Measurements from ENCODE around the gene NFATC4. TPM values are rescaled to one million over a fixed set of nuclear protein-coding genes. Genes with fewer than 3 reads are reported as not detected.

The NFATC4 gene
- total RNA-seq, 1 experiment from 2014 or later = 60.7 TPM

DNA sequence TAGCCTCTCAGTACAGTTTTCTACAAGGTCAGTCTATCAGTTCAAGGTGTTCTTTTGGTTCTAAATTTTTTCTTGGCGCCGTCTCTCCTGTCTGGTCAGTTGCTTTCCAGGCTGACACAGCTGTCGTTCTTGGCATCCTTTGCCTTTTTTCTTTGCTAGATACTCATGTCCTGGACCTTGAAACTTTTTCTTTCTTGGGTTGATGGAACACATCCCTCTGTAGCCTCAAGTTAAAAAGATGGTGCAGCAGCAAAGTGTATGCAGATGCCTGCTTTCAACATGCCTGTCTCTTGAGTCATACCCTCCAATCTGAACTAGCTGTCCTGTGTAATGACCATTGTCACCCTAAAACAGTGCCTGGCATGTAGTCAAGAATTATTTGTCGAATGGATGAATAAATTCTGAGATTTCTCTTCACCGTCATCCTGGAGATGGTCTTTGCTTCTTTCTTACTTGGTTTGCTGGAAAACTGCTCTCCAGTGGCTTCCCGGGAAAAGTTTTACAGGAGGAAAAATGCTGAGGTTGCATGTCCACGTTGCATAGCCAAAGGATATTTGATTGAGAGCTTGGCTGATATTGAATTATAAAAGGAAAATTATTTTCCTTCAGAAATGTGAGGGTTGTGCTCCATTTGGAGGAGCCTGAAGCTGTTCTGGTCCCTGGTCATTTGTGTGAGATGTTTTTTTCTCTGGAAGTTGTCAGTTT, 35.5 kb downstream of the NFATC4 start (continued):
- no peak for TF ChIP-seq ZNF317 (CRISPR knock-in tag; IDR thresholded peaks at IDR 0.05; ENCODE audit: borderline replicate concordance, low read depth)
- TF ChIP-seq ATF1 (CRISPR knock-in tag; IDR thresholded peaks at IDR 0.05) = no peak
- TF ChIP-seq ZBTB21 (CRISPR knock-in tag; IDR thresholded peaks at IDR 0.05; ENCODE audit: borderline replicate concordance) = no peak
- TF ChIP-seq AR (CRISPR knock-in tag; IDR thresholded peaks at IDR 0.05) = no peak
- no peak for TF ChIP-seq ZBTB43 (CRISPR knock-in tag; IDR thresholded peaks at IDR 0.05)
- no peak for TF ChIP-seq SOX15 (CRISPR knock-in tag; IDR thresholded peaks at IDR 0.05)
- no peak for TF ChIP-seq STAT6 (CRISPR knock-in tag; conservative IDR thresholded peaks at IDR 0.05; ENCODE audit: low read depth)
- TF ChIP-seq ZNF396 (CRISPR knock-in tag; IDR thresholded peaks at IDR 0.05; ENCODE audit: borderline replicate concordance) = no peak
- no peak for TF ChIP-seq GRHL2 (CRISPR knock-in tag; IDR thresholded peaks at IDR 0.05; ENCODE audit: insufficient replicate concordance, severe bottlenecking)
- no peak for TF ChIP-seq TEAD4 (CRISPR knock-in tag; IDR thresholded peaks at IDR 0.05)
- TF ChIP-seq ZNF121 (CRISPR knock-in tag; IDR thresholded peaks at IDR 0.05) = no peak

GRCh38 chr14:24404814-24405213, 36.8 kb downstream of the NFATC4 start:
- Mint-ChIP-seq H3K27ac (no peak overlapping the region), H3K4me3 (no peak overlapping the region), H3K4me1 (peaks cover 30% of the 10 kb centered on the region), H3K36me3 (no peaks in the 10 kb centered on the region), H3K9me3 (no peaks in the 10 kb centered on the region), H3K27me3 (ENCODE audit: low read depth) (peaks cover 3% of the 10 kb centered on the region)
- ATAC-seq (no peak), DNase-seq (ENCODE audit: low spot score) (no peak)
- POLR2A ChIA-PET = no interaction called here
- CTCF ChIA-PET = interaction anchor here (1.2 to 1.8 kb wide), 4 partner anchors 27 to 73 kb away, joined by 4 to 14 read pairs (median 6); no protein-coding TSS in a partner anchor
- no peak for TF ChIP-seq CREM (CRISPR knock-in tag; IDR thresholded peaks at IDR 0.05)
- TF ChIP-seq SOX15 (CRISPR knock-in tag; IDR thresholded peaks at IDR 0.05) = no peak

- ChIA-PET POLR2A (interaction anchor here (0.5 to 1.3 kb wide), 3 partner anchors 25 to 37 kb away, joined by 3 read pairs; no protein-coding TSS in a partner anchor), CTCF (interaction anchor here (0.5 to 1.8 kb wide), 9 partner anchors 21 to 121 kb away, joined by 3 to 8 read pairs (median 4); partner anchors contain the start of genes CIDEB and KHNYN)
- H3K27me3 Mint-ChIP-seq (ENCODE audit: low read depth) = no peaks in the 10 kb centered on the region
- no peaks in the 10 kb centered on the region for H3K36me3 Mint-ChIP-seq
- ATAC-seq (no peak), DNase-seq (ENCODE audit: low spot score) (no peak)
- peaks cover 25% of the 10 kb centered on the region for H3K4me1 Mint-ChIP-seq
- H3K27ac Mint-ChIP-seq = no peak overlapping the region
- no peak overlapping the region for H3K4me3 Mint-ChIP-seq
- H3K9me3 Mint-ChIP-seq = no peaks in the 10 kb centered on the region
- TF ChIP-seq GABPB1 (CRISPR knock-in tag; IDR thresholded peaks at IDR 0.05) (no peak), USF1 (CRISPR knock-in tag; IDR thresholded peaks at IDR 0.05) (no peak), CREB1 (CRISPR knock-in tag; IDR thresholded peaks at IDR 0.05) (no peak), RORB (CRISPR knock-in tag; IDR thresholded peaks at IDR 0.05) (no peak), STAT6 (CRISPR knock-in tag; conservative IDR thresholded peaks at IDR 0.05; ENCODE audit: low read depth) (no peak), GRHL2 (CRISPR knock-in tag; IDR thresholded peaks at IDR 0.05; ENCODE audit: insufficient replicate concordance, severe bottlenecking) (no peak), ZNF138 (CRISPR knock-in tag; conservative IDR thresholded peaks at IDR 0.05) (no peak), IRF1 (CRISPR knock-in tag; IDR thresholded peaks at IDR 0.05) (no peak), ZNF671 (CRISPR knock-in tag; IDR thresholded peaks at IDR 0.05) (no peak), ZNF263 (CRISPR knock-in tag; IDR thresholded peaks at IDR 0.05; ENCODE audit: low read depth) (no peak), HMGA2 (CRISPR knock-in tag; IDR thresholded peaks at IDR 0.05) (no peak; the same call in 1 of the 2 replicates)
These were observed 38.4 kb downstream of the NFATC4 start for GRCh38 chr14:24406416-24406815.
